SK-N-MC (cell line): Measurements from ENCODE around the gene ST3GAL4.

ENCODE experiments used
- EZH2 ChIP-seq: fragments of 200-600 bp; sonication (generic); IDR thresholded peaks from one replicate; pipeline ENCODE4 v1.6.1; 2017; ENCODE audit warnings: antibody characterized with exemption
- POLR2AphosphoS5 ChIP-seq: IDR thresholded peaks from 2 replicates; pipeline ENCODE4 v1.6.1; 2012; ENCODE audit warnings: mild to moderate bottlenecking, low read depth, low read length, borderline replicate concordance

GRCh38 chr11:126318574-126319373, 36.7 kb upstream of the ST3GAL4 start:
- TF ChIP-seq EZH2, result no peak
- no peak for TF ChIP-seq POLR2AphosphoS5
